Subcutaneous abdominal adipose tissue (tissue), 5 donors: ENCODE data around the gene PRSS58.

Experiments used
- H3K27ac ChIP-seq: one replicate; pipeline ENCODE4 v1.7.0; 2013; ENCODE audit warnings: low read depth, mild to moderate bottlenecking, inconsistent platforms, low read length, moderate library complexity
- H3K27me3 ChIP-seq, 5 donors: one replicate each; pipeline ENCODE4 v1.7.0; 2013; ENCODE audit warnings: low read length in 5 of 5, inconsistent platforms in 1 of 5; ENCODE audit not compliant: control insufficient read depth in 5 of 5, insufficient read depth in 4 of 5
- H3K36me3 ChIP-seq, 5 donors: one replicate each; pipeline ENCODE4 v1.7.0; 2013; ENCODE audit warnings: low read length in 5 of 5; ENCODE audit not compliant: control insufficient read depth in 5 of 5, insufficient read depth in 5 of 5
- H3K4me1 ChIP-seq, 5 donors: one replicate each; pipeline ENCODE4 v1.7.0; 2013; ENCODE audit warnings: low read length in 5 of 5, mild to moderate bottlenecking in 3 of 5, moderate library complexity in 1 of 5; ENCODE audit not compliant: control insufficient read depth in 5 of 5, insufficient read depth in 5 of 5
- H3K4me3 ChIP-seq, 5 donors: one replicate each; pipeline ENCODE4 v1.7.0; 2013; ENCODE audit warnings: low read length in 5 of 5, low read depth in 1 of 5
- H3K9ac ChIP-seq, 5 donors: one replicate each; pipeline ENCODE4 v1.7.0; 2013; ENCODE audit warnings: low read length in 5 of 5, mild to moderate bottlenecking in 4 of 5, moderate library complexity in 3 of 5
- H3K9me3 ChIP-seq, 5 donors: one replicate each; pipeline ENCODE4 v1.7.0; 2013; ENCODE audit warnings: low read length in 5 of 5; ENCODE audit not compliant: control insufficient read depth in 5 of 5
- donor health status: healthy.
- donor health status: healthy.
- donor health status: healthy.
- donor health status: healthy.
- donor health status: healthy.

PRSS58 gene

GRCh38 chr7:142228537-142229104, 29.2 kb downstream of the PRSS58 start:
- H3K36me3 ChIP-seq: no peaks in the 10 kb centered on the region
- H3K4me1 ChIP-seq: no peaks in the 10 kb centered on the region
- no peaks in the 10 kb centered on the region for H3K9me3 ChIP-seq
- no peaks in the 10 kb centered on the region for H3K27me3 ChIP-seq
- no peak overlapping the region for H3K9ac ChIP-seq
- H3K4me3 ChIP-seq: no peak overlapping the region
- H3K27ac ChIP-seq: no peak overlapping the region
